ENCODE data around the gene MAP3K2. TPM values are rescaled to one million over a fixed set of nuclear protein-coding genes. Genes with fewer than 3 reads are reported as not detected.

MAP3K2 gene

GRCh38 chr2:127255721-127256120 lies 132.1 kb downstream of the MAP3K2 start:
- H3K18ac ChIP-seq (ENCODE audit: low read depth in 1 of 2, low read length in 2 of 2) = no peak overlapping the region
- WGBS = 97% methylated on average over 6 of the region's 6 CpGs

DNA sequence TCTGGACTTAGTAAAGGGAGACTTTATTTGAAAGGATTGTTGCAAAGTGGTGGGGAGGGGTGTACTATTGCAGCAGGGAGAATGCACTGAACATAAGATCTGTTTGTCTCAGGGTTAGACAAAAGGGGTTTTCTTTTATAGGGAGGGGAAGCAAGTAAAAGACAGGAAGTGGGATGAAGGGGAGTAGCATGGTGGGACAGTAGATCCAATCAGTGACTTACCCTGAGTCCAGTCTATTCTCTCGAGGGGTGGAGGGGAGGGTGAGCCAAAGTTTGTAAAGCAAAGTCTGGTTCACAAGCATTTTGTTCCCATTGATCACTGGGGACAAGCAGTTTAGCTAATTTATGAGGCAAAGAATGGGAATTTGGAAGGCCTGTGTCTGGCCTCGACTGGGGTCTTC lies 132.6 kb downstream of the MAP3K2 start:
- Histone ChIP-seq H3K4me3 (ENCODE audit: insufficient read depth in 1 of 2, low read depth in 1 of 2, low read length in 2 of 2) (no peak overlapping the region), H3K79me1 (replicated peaks; ENCODE audit: low read length, poor library complexity, severe bottlenecking) (peaks cover 1% of the 10 kb centered on the region), H3K36me3 (ENCODE audit: control insufficient read depth in 1 of 2, insufficient read depth in 2 of 2, low read depth in 1 of 2, low read length in 2 of 2) (peaks cover 35 to 45% of the 10 kb centered on the region in 2 experiments), H3K27ac (ENCODE audit: low read length, poor library complexity, severe bottlenecking) (no peak overlapping the region), H2BK5ac (ENCODE audit: low read depth, low read length, poor library complexity, severe bottlenecking) (no peak overlapping the region), H2AFZ (ENCODE audit: low read depth, low read length) (no peak overlapping the region), H2BK15ac (ENCODE audit: low read depth, poor library complexity, severe bottlenecking) (no peak overlapping the region), H3K27me3 (ENCODE audit: control insufficient read depth in 1 of 2, insufficient read depth in 1 of 2, low read length in 2 of 2) (no peaks in the 10 kb centered on the region), H3K4me2 (ENCODE audit: low read length, poor library complexity, severe bottlenecking) (no peak overlapping the region), H2AK5ac (ENCODE audit: low read length, severe bottlenecking) (no peak overlapping the region), H3K9me3 (ENCODE audit: control insufficient read depth, low read length) (no peaks in the 10 kb centered on the region), H3K9ac (ENCODE audit: low read length) (no peak overlapping the region), H3K4ac (ENCODE audit: low read depth in 1 of 2, low read length in 2 of 2) (no peak overlapping the region), H3K18ac (ENCODE audit: low read depth in 1 of 2, low read length in 2 of 2) (no peak overlapping the region), H4K8ac (ENCODE audit: low read length) (no peak overlapping the region), H4K91ac (ENCODE audit: low read length) (no peak overlapping the region), H3K14ac (ENCODE audit: low read length in 2 of 2) (no peak overlapping the region), H3K23ac (ENCODE audit: low read length in 2 of 2) (no peak overlapping the region), H2BK12ac (ENCODE audit: low read length in 2 of 2) (no peak overlapping the region), H3K4me1 (ENCODE audit: control insufficient read depth, insufficient read depth, low read depth, low read length) (no peaks in the 10 kb centered on the region), H2BK120ac (ENCODE audit: low read depth, low read length) (no peak overlapping the region)
- DNase-seq = no peak
- 75% methylated on average over 2 of the region's 2 CpGs for WGBS

More at GRCh38 chr2:127255721-127256120, 132.1 kb downstream of the MAP3K2 start:
- no peak overlapping the region for H2AFZ ChIP-seq (ENCODE audit: low read depth, low read length)
- DNase-seq = no peak
- peaks cover 38 to 51% of the 10 kb centered on the region in 2 experiments for H3K36me3 ChIP-seq (ENCODE audit: control insufficient read depth in 1 of 2, insufficient read depth in 2 of 2, low read depth in 1 of 2, low read length in 2 of 2)
- no peaks in the 10 kb centered on the region for H3K9me3 ChIP-seq (ENCODE audit: control insufficient read depth, low read length)
- no peaks in the 10 kb centered on the region for H3K27me3 ChIP-seq (ENCODE audit: control insufficient read depth in 1 of 2, insufficient read depth in 1 of 2, low read length in 2 of 2)
- no peak overlapping the region for H2BK120ac ChIP-seq (ENCODE audit: low read depth, low read length)
- no peaks in the 10 kb centered on the region for H3K4me1 ChIP-seq (ENCODE audit: control insufficient read depth, insufficient read depth, low read depth, low read length)
- no peak overlapping the region for H3K14ac ChIP-seq (ENCODE audit: low read length in 2 of 2)
- no peak overlapping the region for H4K91ac ChIP-seq (ENCODE audit: low read length)
- no peak overlapping the region for H2BK12ac ChIP-seq (ENCODE audit: low read length in 2 of 2)
- H3K23ac ChIP-seq (ENCODE audit: low read length in 2 of 2) = no peak overlapping the region
- H2BK15ac ChIP-seq (ENCODE audit: low read depth, poor library complexity, severe bottlenecking) = no peak overlapping the region
- H3K4me2 ChIP-seq (ENCODE audit: low read length, poor library complexity, severe bottlenecking) = no peak overlapping the region
- H4K8ac ChIP-seq (ENCODE audit: low read length) = no peak overlapping the region
- no peak overlapping the region for H2BK5ac ChIP-seq (ENCODE audit: low read depth, low read length, poor library complexity, severe bottlenecking)
- no peak overlapping the region for H2AK5ac ChIP-seq (ENCODE audit: low read length, severe bottlenecking)
- no peak overlapping the region for H3K4me3 ChIP-seq (ENCODE audit: insufficient read depth in 1 of 2, low read depth in 1 of 2, low read length in 2 of 2)
- no peak overlapping the region for H3K9ac ChIP-seq (ENCODE audit: low read length)
- no peak overlapping the region for H3K4ac ChIP-seq (ENCODE audit: low read depth in 1 of 2, low read length in 2 of 2)
- no peak overlapping the region for H3K27ac ChIP-seq (ENCODE audit: low read length, poor library complexity, severe bottlenecking)
- H3K79me1 ChIP-seq (replicated peaks; ENCODE audit: low read length, poor library complexity, severe bottlenecking) = peaks cover 1% of the 10 kb centered on the region

DNA sequence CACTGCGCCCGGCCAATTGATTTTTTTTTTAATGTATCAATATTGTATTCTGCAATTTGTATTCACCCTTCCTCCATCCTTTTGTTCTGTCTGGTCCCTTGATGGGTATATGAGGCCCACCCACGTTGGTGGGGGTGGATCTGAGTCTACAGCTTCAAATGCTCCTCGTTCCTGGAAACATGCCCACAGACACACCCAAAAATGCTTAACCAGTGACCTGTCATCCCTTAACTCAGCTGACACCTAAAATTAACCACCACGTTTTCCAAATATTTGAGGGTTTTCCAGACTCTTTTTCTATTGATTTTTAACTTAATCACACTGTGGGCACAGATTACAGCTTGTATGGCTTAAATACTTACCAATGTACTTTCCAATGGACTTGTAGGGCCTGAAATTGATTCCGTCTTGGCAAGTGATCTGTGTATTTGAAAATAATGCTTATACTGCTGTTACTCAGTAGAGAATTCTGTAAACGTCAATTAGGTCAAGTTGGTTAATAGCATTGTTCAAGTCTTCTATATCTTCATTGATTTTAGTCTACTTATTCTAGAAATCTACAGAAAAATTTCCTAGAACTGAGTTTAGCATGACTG lies 133.3 kb downstream of the MAP3K2 start:
- H2AK5ac ChIP-seq (ENCODE audit: low read length, severe bottlenecking) = no peak overlapping the region
- no peak overlapping the region for H4K91ac ChIP-seq (ENCODE audit: low read length)
- WGBS = 64% methylated on average over 4 of the region's 7 CpGs
- H3K4me3 ChIP-seq (ENCODE audit: insufficient read depth in 1 of 2, low read depth in 1 of 2, low read length in 2 of 2) = no peak overlapping the region
- H2BK15ac ChIP-seq (ENCODE audit: low read depth, poor library complexity, severe bottlenecking) = no peak overlapping the region
- H3K23ac ChIP-seq (ENCODE audit: low read length in 2 of 2) = no peak overlapping the region
- H3K36me3 ChIP-seq (ENCODE audit: control insufficient read depth in 1 of 2, insufficient read depth in 2 of 2, low read depth in 1 of 2, low read length in 2 of 2) = peaks cover 30 to 38% of the 10 kb centered on the region in 2 experiments
- no peak overlapping the region for H3K27ac ChIP-seq (ENCODE audit: low read length, poor library complexity, severe bottlenecking)
- H3K4me1 ChIP-seq (ENCODE audit: control insufficient read depth, insufficient read depth, low read depth, low read length) = no peaks in the 10 kb centered on the region
- H4K8ac ChIP-seq (ENCODE audit: low read length) = no peak overlapping the region
- H3K14ac ChIP-seq (ENCODE audit: low read length in 2 of 2) = no peak overlapping the region
- no peaks in the 10 kb centered on the region for H3K9me3 ChIP-seq (ENCODE audit: control insufficient read depth, low read length)
- H3K79me1 ChIP-seq (replicated peaks; ENCODE audit: low read length, poor library complexity, severe bottlenecking) = no peaks in the 10 kb centered on the region
- no peak overlapping the region for H3K4ac ChIP-seq (ENCODE audit: low read depth in 1 of 2, low read length in 2 of 2)
- no peak overlapping the region for H3K18ac ChIP-seq (ENCODE audit: low read depth in 1 of 2, low read length in 2 of 2)
- no peak overlapping the region for H2AFZ ChIP-seq (ENCODE audit: low read depth, low read length)
- no peak overlapping the region for H2BK12ac ChIP-seq (ENCODE audit: low read length in 2 of 2)
- no peak overlapping the region for H2BK5ac ChIP-seq (ENCODE audit: low read depth, low read length, poor library complexity, severe bottlenecking)
- no peak for DNase-seq
- no peak overlapping the region for H3K9ac ChIP-seq (ENCODE audit: low read length)
- H3K27me3 ChIP-seq (ENCODE audit: control insufficient read depth in 1 of 2, insufficient read depth in 1 of 2, low read length in 2 of 2) = no peaks in the 10 kb centered on the region
- no peak overlapping the region for H3K4me2 ChIP-seq (ENCODE audit: low read length, poor library complexity, severe bottlenecking)
- no peak overlapping the region for H2BK120ac ChIP-seq (ENCODE audit: low read depth, low read length)

Small RNA genes within 50 kb of the gene (small RNA-seq; reads per million reads assigned to genes)
- 0.86 reads per million for gene MIR4783 (ENCODE audit: low read depth)
- gene RNU6-1147P (ENCODE audit: low read depth) = not detected
